GM12878 (cell line): Measurements from ENCODE around the gene DHX38. TPM values are rescaled to one million over a fixed set of nuclear protein-coding genes. Genes with fewer than 3 reads are reported as not detected.

ENCODE experiments used
- ATAC-seq: fragments of 200-7000 bp; cut with Tn5 transposase; 3 replicates; pipeline ENCODE4 v1.9.1; 2020; ENCODE audit warnings: mild to moderate bottlenecking, moderate library complexity
- BruUV-seq: library from RNA; stranded (reverse); fragments of 400-500 nt; replicated peaks from 2 replicates; lab custom pipeline; 2021; lab: Mats Ljungman, UMichigan
- CTCF ChIA-PET: fragments of 300-600 bp; sonication (Branson Sonifier 250); formaldehyde crosslinking; extraction: SDS; loops from one replicate; lab custom pipeline; 2021; ENCODE audit warnings: inconsistent platforms; lab: Yijun Ruan, JAX
- POLR2A ChIA-PET: fragments of 350-600 bp; formaldehyde crosslinking; extraction: SDS; loops from one replicate; lab custom pipeline; 2021; ENCODE audit warnings: inconsistent platforms; lab: Charles Lee
- RAD21 ChIA-PET: fragments of 300-600 bp; sonication (Branson Sonifier 250); formaldehyde crosslinking; loops from one replicate; lab custom pipeline; 2023; ENCODE audit warnings: antibody characterized with exemption; ENCODE audit not compliant: unreplicated experiment; lab: Charles Lee
- SMC1A ChIA-PET: fragments of 300-600 bp; sonication (Branson Sonifier 250); formaldehyde crosslinking; loops from one replicate; lab custom pipeline; 2023; ENCODE audit not compliant: unreplicated experiment, uncharacterized antibody; lab: Charles Lee
- DNase-seq: peaks from one replicate; pipeline ENCODE4 v3.0.0-alpha.2; 2011; ENCODE audit warnings: low read depth, low spot score
- FAIRE-seq: peaks from 3 replicates; lab custom pipeline; 2011; peaks lifted over from hg19 to GRCh38; lab: Jason Lieb, UNC
- H2AFZ ChIP-seq: 2 replicates; pipeline ENCODE4 v1.6.0; 2011; ENCODE audit warnings: low read depth, low read length, control low read depth; ENCODE audit not compliant: control insufficient read depth
- H3K27ac ChIP-seq: 2 replicates; pipeline ENCODE4 v1.5.1; 2011; ENCODE audit warnings: control low read depth; ENCODE audit not compliant: control insufficient read depth, insufficient read depth
- H3K27me3 ChIP-seq, 2 experiments: replicated peaks in 1 of 2; 2 replicates each; pipeline versions ENCODE4 v1.6.0 to v1.6.1; 2011; ENCODE audit warnings: low read length in 1 of 2; ENCODE audit not compliant: control insufficient read depth in 2 of 2, insufficient read depth in 2 of 2
- H3K36me3 ChIP-seq, 2 experiments: 2 replicates each; pipeline ENCODE4 v1.5.1; 2011; ENCODE audit warnings: low read length in 1 of 2; ENCODE audit not compliant: control insufficient read depth in 2 of 2, insufficient read depth in 2 of 2
- H3K4me1 ChIP-seq: 2 replicates; pipeline ENCODE4 v1.6.1; 2011; ENCODE audit warnings: mild to moderate bottlenecking, low read length, moderate library complexity, mixed read lengths; ENCODE audit not compliant: control insufficient read depth, insufficient read depth
- H3K4me2 ChIP-seq: 2 replicates; pipeline ENCODE4 v1.6.0; 2011; ENCODE audit warnings: control low read depth; ENCODE audit not compliant: control insufficient read depth, insufficient read depth
- H3K4me3 ChIP-seq: fragments of 200-600 bp; sonication (generic); 2 replicates; pipeline ENCODE4 v1.5.1; 2016
- H3K79me2 ChIP-seq: 2 replicates; pipeline ENCODE4 v1.6.0; 2011; ENCODE audit warnings: low read length; ENCODE audit not compliant: control insufficient read depth, insufficient read depth
- H3K9ac ChIP-seq: 2 replicates; pipeline ENCODE4 v1.8.0; 2011; ENCODE audit warnings: low read length, control low read depth, mixed read lengths; ENCODE audit not compliant: control insufficient read depth, insufficient read depth
- H3K9me3 ChIP-seq: replicated peaks from 3 replicates; pipeline ENCODE4 v1.5.1; 2011; ENCODE audit warnings: mild to moderate bottlenecking, low read length; ENCODE audit not compliant: control insufficient read depth, insufficient read depth
- H4K20me1 ChIP-seq: 2 replicates; pipeline ENCODE4 v1.6.0; 2011; ENCODE audit not compliant: control insufficient read depth, insufficient read depth
- ATF3 ChIP-seq: IDR thresholded peaks from 2 replicates; pipeline ENCODE4 v1.6.1; 2011; ENCODE audit warnings: low read depth, mild to moderate bottlenecking, low read length, moderate library complexity, borderline replicate concordance; ENCODE audit errors: extremely low read depth
- ATF7 ChIP-seq: fragments of 450-650 bp; IDR thresholded peaks from 2 replicates; pipeline ENCODE4 v1.6.1; 2016; ENCODE audit warnings: low read depth, mild to moderate bottlenecking
- GATAD2B ChIP-seq: fragments of 450-650 bp; conservative IDR thresholded peaks from 2 replicates; pipeline ENCODE4 v1.6.1; 2017; ENCODE audit warnings: low read depth, mild to moderate bottlenecking, moderate library complexity
- HDAC6 ChIP-seq: fragments of 200-600 bp; sonication (generic); IDR thresholded peaks from one replicate; pipeline ENCODE4 v1.8.0; 2017; ENCODE audit warnings: antibody characterized with exemption; ENCODE audit not compliant: unreplicated experiment
- MEF2B ChIP-seq: fragments of 450-650 bp; IDR thresholded peaks from 2 replicates; pipeline ENCODE4 v1.6.1; 2018; ENCODE audit warnings: mild to moderate bottlenecking, moderate library complexity; ENCODE audit not compliant: partially characterized antibody, poor library complexity, severe bottlenecking
- MTA3 ChIP-seq: IDR thresholded peaks from 2 replicates; pipeline ENCODE4 v1.6.1; 2012; ENCODE audit warnings: low read length, inconsistent platforms, borderline replicate concordance
- NFXL1 ChIP-seq: fragments of 450-650 bp; IDR thresholded peaks from 2 replicates; pipeline ENCODE4 v1.6.1; 2017; ENCODE audit warnings: antibody characterized with exemption, mild to moderate bottlenecking, borderline replicate concordance
- PAX5 ChIP-seq: IDR thresholded peaks from 2 replicates; pipeline ENCODE4 v1.6.1; 2011; ENCODE audit warnings: low read depth, low read length, borderline replicate concordance
- PML ChIP-seq: IDR thresholded peaks from 2 replicates; pipeline ENCODE4 v1.6.1; 2012; ENCODE audit warnings: low read length, inconsistent platforms
- POLR2AphosphoS2 ChIP-seq: IDR thresholded peaks from 2 replicates; pipeline ENCODE4 v1.6.1; 2011; ENCODE audit warnings: low read depth, mild to moderate bottlenecking, low read length, improper control_type of control experiment, moderate library complexity
- RBBP5 ChIP-seq: fragments of 200-600 bp; sonication (generic); conservative IDR thresholded peaks from 2 replicates; pipeline ENCODE4 v1.6.1; 2016
- TAF1 ChIP-seq: IDR thresholded peaks from 2 replicates; pipeline ENCODE4 v1.6.1; 2011; ENCODE audit warnings: mild to moderate bottlenecking, low read depth, low read length, borderline replicate concordance
- USF1 ChIP-seq: IDR thresholded peaks from 2 replicates; pipeline ENCODE4 v1.6.1; 2011; ENCODE audit warnings: borderline replicate concordance, low read depth, mild to moderate bottlenecking, moderate library complexity, mixed read lengths, low read length; ENCODE audit not compliant: insufficient read depth; ENCODE audit errors: extremely low read length
- USF2 ChIP-seq: IDR thresholded peaks from 2 replicates; pipeline ENCODE4 v1.6.1; 2011; ENCODE audit warnings: low read depth, low read length, improper control_type of control experiment, borderline replicate concordance
- ZNF274 ChIP-seq: IDR thresholded peaks from one replicate; pipeline ENCODE4 v1.8.0; 2011; ENCODE audit not compliant: insufficient read length, insufficient read depth
- WGBS: methylation state at CpG from one replicate; pipeline ENCODE4 v1.1.6; 2016; ENCODE audit warnings: low lambda C conversion rate; ENCODE audit not compliant: insufficient replicate concordance, insufficient coverage; ENCODE audit errors: missing lambda C conversion rate; 5-methylcytosine and 5-hydroxymethylcytosine counted together
- in situ Hi-C: fragments of 300-500 bp; cut with MboI; formaldehyde crosslinking; loops from 9 replicates; pipeline ENCODE4 v1.14.3; 2018; ENCODE audit warnings: mixed read lengths
- intact Hi-C: fragments of 100-400 bp; cut with micrococcal nuclease; formaldehyde crosslinking; loops from one replicate; pipeline ENCODE4 v1.14.2; 2022; ENCODE audit not compliant: unreplicated experiment
- polyA plus RNA-seq, 11 experiments: library from polyadenylated mRNA; depleted of rRNA in 4 of 11; unstranded in 6 of 11; stranded (reverse) in 5 of 11; fragments of >200 nt; fragmentation: Nextera tagmentation in 4 of 11; fragmentation: Illumina TruSeq in 1 of 11; extraction: Ambion mirVana in 4 of 11; extraction: Trizol in 1 of 11; gene quantifications; 1 replicate in 1 of 11; 2 replicates in 10 of 11; pipeline versions ENCODE4 v1.2.1 to v1.2.3, GENCODE V29; 2011 to 2016; ENCODE audit warnings: inconsistent platforms in 2 of 11, missing spikeins in 2 of 11, low read depth in 1 of 11
- total RNA-seq, 4 experiments: library from RNA; depleted of rRNA in 3 of 4; stranded (reverse); fragments of >200 nt in 3 of 4; fragmentation: Illumina TruSeq in 1 of 4; extraction: Trizol in 1 of 4; gene quantifications; 2 replicates each; pipeline versions ENCODE4 v1.2.1 to v1.2.3, GENCODE V29; 2013 to 2021

Gene DHX38
- total and polyA plus RNA-seq, 10 of the 15 experiments (the other 5 are each of a cell fraction or from before 2014, with no cell fraction given): 2.1 to 67.8 (median 43.2) TPM

- Histone ChIP-seq H2AFZ (no peak overlapping the region), H3K9ac (no peak overlapping the region), H3K27me3 (no peaks in the 10 kb centered on the region), H4K20me1 (no peaks in the 10 kb centered on the region), H3K27ac (no peak overlapping the region), H3K4me3 (no peak overlapping the region), H3K79me2 (no peaks in the 10 kb centered on the region), H3K9me3 (no peaks in the 10 kb centered on the region), H3K36me3 (no peaks in the 10 kb centered on the region), H3K4me2 (no peak overlapping the region), H3K4me1 (no peaks in the 10 kb centered on the region; the same call in 1 of the 2 replicates)
- no peak for FAIRE-seq
- WGBS: 16% methylated on average over 2 of the region's 2 CpGs
- BruUV-seq: no TSS peak
- no peak for DNase-seq
- intact Hi-C loops: loop anchor here (5.0 to 10.0 kb wide), 3 partner anchors 118 to 1406 kb away; no protein-coding TSS in a partner anchor
- no peak for ATAC-seq
- TF ChIP-seq USF2 (no peak), USF1 (no peak), POLR2AphosphoS2 (no peak), HDAC6 (no peak), GATAD2B (no peak), TAF1 (no peak), RBBP5 (no peak), ATF3 (no peak), PAX5 (no peak), ATF7 (no peak), MEF2B (no peak), MTA3 (no peak), PML (no peak), ZNF274 (no peak), NFXL1 (no peak)
- in situ Hi-C loops: loop anchor here (10.0 kb wide), 1 partner anchor 1828 kb away; no protein-coding TSS in a partner anchor
- ChIA-PET RAD21 (no interaction called here), POLR2A (no interaction called here), CTCF (interaction anchor here (0.8 to 4.5 kb wide), 3 partner anchors 24 to 341 kb away, joined by 4 to 92 read pairs (median 4); no protein-coding TSS in a partner anchor), SMC1A (interaction anchor here (1.0 to 4.9 kb wide), 3 partner anchors 95 to 340 kb away, joined by 4 to 38 read pairs (median 5); no protein-coding TSS in a partner anchor)
These were observed 32.8 kb downstream of the DHX38 start for GRCh38 chr16:72126429-72126765.
